Smooth muscle cell (in vitro differentiated cells): ENCODE measurements around the gene OR2A5. TPM values are rescaled to one million over a fixed set of nuclear protein-coding genes. Genes with fewer than 3 reads are reported as not detected.

Source experiments
- DNase-seq: peaks from one replicate; lab custom pipeline; 2025; ENCODE audit not compliant: unreplicated experiment; lab: John Stamatoyannopoulos, UW
- H2AFZ ChIP-seq: fragments of 200-600 bp; sonication (generic); 2 replicates; pipeline ENCODE4 v1.6.0; 2016; ENCODE audit warnings: antibody characterized with exemption, low read depth, mild to moderate bottlenecking
- H3F3A ChIP-seq: fragments of 200-600 bp; sonication (generic); 2 replicates; pipeline ENCODE4 v1.6.0; 2017; ENCODE audit warnings: antibody characterized with exemption, low read depth
- H3K27ac ChIP-seq: fragments of 200-600 bp; sonication (generic); 2 replicates; pipeline ENCODE4 v1.5.1; 2016; ENCODE audit warnings: low read depth, mild to moderate bottlenecking
- H3K27me3 ChIP-seq: fragments of 200-600 bp; sonication (generic); 2 replicates; pipeline ENCODE4 v1.6.1; 2016; ENCODE audit warnings: low read depth, mild to moderate bottlenecking
- H3K36me3 ChIP-seq: fragments of 200-600 bp; sonication (generic); 2 replicates; pipeline ENCODE4 v1.5.1; 2016; ENCODE audit warnings: low read depth
- H3K4me1 ChIP-seq: fragments of 200-600 bp; sonication (generic); 2 replicates; pipeline ENCODE4 v1.5.1; 2016; ENCODE audit warnings: low read depth
- H3K4me2 ChIP-seq: fragments of 200-600 bp; sonication (generic); 2 replicates; pipeline ENCODE4 v1.6.0; 2016; ENCODE audit warnings: mild to moderate bottlenecking
- H3K4me3 ChIP-seq: fragments of 200-600 bp; sonication (generic); 2 replicates; pipeline ENCODE4 v1.5.1; 2016; ENCODE audit warnings: mild to moderate bottlenecking
- H3K79me2 ChIP-seq: fragments of 200-600 bp; sonication (generic); 2 replicates; pipeline ENCODE4 v1.6.0; 2016; ENCODE audit warnings: low read depth, mild to moderate bottlenecking
- H3K9ac ChIP-seq: fragments of 200-600 bp; sonication (generic); 2 replicates; pipeline ENCODE4 v1.6.0; 2016; ENCODE audit warnings: low read depth
- H3K9me3 ChIP-seq: fragments of 200-600 bp; sonication (generic); replicated peaks from 2 replicates; pipeline ENCODE4 v1.5.1; 2016; ENCODE audit warnings: low read depth
- H4K20me1 ChIP-seq: fragments of 200-600 bp; sonication (generic); 2 replicates; pipeline ENCODE4 v1.6.0; 2016; ENCODE audit warnings: low read depth
- CTCF ChIP-seq: fragments of 200-600 bp; sonication (generic); IDR thresholded peaks from 2 replicates; pipeline ENCODE4 v1.5.1; 2017; ENCODE audit warnings: borderline replicate concordance, mild to moderate bottlenecking, antibody characterized with exemption; ENCODE audit not compliant: insufficient read depth, poor library complexity, severe bottlenecking
- WGBS: methylation state at CpG from one replicate; pipeline ENCODE4 v1.1.7; 2016; ENCODE audit warnings: low lambda C conversion rate; 5-methylcytosine and 5-hydroxymethylcytosine counted together
- polyA plus RNA-seq: library from polyadenylated mRNA; unstranded; fragments of >200 nt; fragmentation: Nextera tagmentation; extraction: Ambion mirVana; gene quantifications from 2 replicates; pipeline ENCODE4 v1.2.1, GENCODE V29; 2016
- total RNA-seq: library from RNA; depleted of rRNA; stranded (reverse); fragments of >200 nt; gene quantifications from 2 replicates; pipeline ENCODE4 v1.2.3, GENCODE V29; 2014

Gene OR2A5
- total and polyA plus RNA-seq, 2 experiments from 2014 or later, result not detected

- Histone ChIP-seq H2AFZ (no peak overlapping the region), H3K36me3 (no peaks in the 10 kb centered on the region), H3K27ac (no peak overlapping the region), H3F3A (no peaks in the 10 kb centered on the region), H4K20me1 (no peaks in the 10 kb centered on the region), H3K79me2 (no peaks in the 10 kb centered on the region), H3K9ac (no peak overlapping the region), H3K4me3 (no peak overlapping the region), H3K4me1 (no peaks in the 10 kb centered on the region), H3K4me2 (no peak overlapping the region), H3K9me3 (no peaks in the 10 kb centered on the region), H3K27me3 (no peaks in the 10 kb centered on the region)
- no peak for DNase-seq
- WGBS, result 92% methylated on average over 3 of the region's 3 CpGs
- no peak for TF ChIP-seq CTCF
These were observed 41.9 kb downstream of the OR2A5 start for GRCh38 chr7:144090667-144091066.

GRCh38 chr7:144098776-144099175 is 50.0 kb downstream of the OR2A5 start:
- Histone ChIP-seq H3K36me3 (no peaks in the 10 kb centered on the region), H3K9me3 (no peaks in the 10 kb centered on the region), H2AFZ (no peak overlapping the region), H3K4me2 (no peak overlapping the region), H3K9ac (no peak overlapping the region), H3K4me3 (no peak overlapping the region), H4K20me1 (no peaks in the 10 kb centered on the region), H3K27me3 (no peaks in the 10 kb centered on the region), H3K79me2 (no peaks in the 10 kb centered on the region), H3F3A (no peaks in the 10 kb centered on the region), H3K4me1 (no peaks in the 10 kb centered on the region), H3K27ac (no peak overlapping the region)
- TF ChIP-seq CTCF, result no peak
- no peak for DNase-seq

- Histone ChIP-seq H4K20me1 (no peaks in the 10 kb centered on the region), H3F3A (no peaks in the 10 kb centered on the region), H3K27ac (no peak overlapping the region), H3K4me3 (no peak overlapping the region), H3K9me3 (no peaks in the 10 kb centered on the region), H3K4me1 (no peaks in the 10 kb centered on the region), H3K9ac (no peak overlapping the region), H3K4me2 (no peak overlapping the region), H2AFZ (no peak overlapping the region), H3K79me2 (no peaks in the 10 kb centered on the region), H3K36me3 (no peaks in the 10 kb centered on the region), H3K27me3 (no peaks in the 10 kb centered on the region)
- WGBS, result 56% methylated on average over 3 of the region's 3 CpGs
- no peak for TF ChIP-seq CTCF
- no peak for DNase-seq
These were observed 51.9 kb downstream of the OR2A5 start for GRCh38 chr7:144100607-144101006.

- Histone ChIP-seq H3K9me3 (no peaks in the 10 kb centered on the region), H3K27ac (no peak overlapping the region), H3K4me3 (no peak overlapping the region), H3K4me1 (no peaks in the 10 kb centered on the region), H3K9ac (no peak overlapping the region), H3F3A (no peaks in the 10 kb centered on the region), H3K27me3 (no peaks in the 10 kb centered on the region), H4K20me1 (no peaks in the 10 kb centered on the region), H2AFZ (no peak overlapping the region), H3K4me2 (no peak overlapping the region), H3K36me3 (no peaks in the 10 kb centered on the region), H3K79me2 (no peaks in the 10 kb centered on the region)
- no peak for TF ChIP-seq CTCF
- DNase-seq, result no peak
These were observed 53.3 kb downstream of the OR2A5 start for GRCh38 chr7:144102041-144102440.
